Measurements from ENCODE around the gene THOP1.
"Not testable (repeated sequence)": the region's sequence is repeated elsewhere in the genome, so short reads cannot be mapped to it uniquely, and the experiment has no call there.

The THOP1 gene

GRCh38 chr19:2817237-2817829 is 32.0 kb downstream of the THOP1 start:
- not testable (repeated sequence) for DNase-seq (ENCODE audit: low read depth)

- DNase-seq (ENCODE audit: low read depth) = peak; percentile 97
These were observed 34.3 kb downstream of the THOP1 start, which contains the start of gene ZNF554 for GRCh38 chr19:2819540-2820111. Gene ZNF554 (plus strand): TSS chr19:2819868. CDS start chr19:2820072, 204 bp downstream.

GRCh38 chr19:2820112-2820702 is 34.9 kb downstream of the THOP1 start:
- no peak for DNase-seq (ENCODE audit: low read depth)

- no peak for DNase-seq (ENCODE audit: low read depth)
These were observed 37.5 kb downstream of the THOP1 start for GRCh38 chr19:2822846-2823245.

GRCh38 chr19:2823646-2824045 is 38.3 kb downstream of the THOP1 start:
- DNase-seq (ENCODE audit: low read depth) = no peak

- no peak for DNase-seq (ENCODE audit: low read depth)
These were observed 38.8 kb downstream of the THOP1 start for GRCh38 chr19:2824129-2824528.

GRCh38 chr19:2827022-2827421 is 41.7 kb downstream of the THOP1 start:
- DNase-seq (ENCODE audit: low read depth) = no peak

- DNase-seq (ENCODE audit: low read depth) = no peak
These were observed 42.7 kb downstream of the THOP1 start for GRCh38 chr19:2827840-2828489.

GRCh38 chr19:2834294-2834871 is 49.1 kb downstream of the THOP1 start:
- DNase-seq (ENCODE audit: low read depth) = no peak

- DNase-seq (ENCODE audit: low read depth) = no peak
These were observed 52.1 kb downstream of the THOP1 start for GRCh38 chr19:2837430-2837829.

GRCh38 chr19:2840794-2841791 is 55.8 kb downstream of the THOP1 start, which contains the start of gene ZNF555:
Gene ZNF555 (plus strand): TSS chr19:2841475. CDS start chr19:2841573, 98 bp downstream.
- DNase-seq (ENCODE audit: low read depth) = peak; percentile 99

- DNase-seq (ENCODE audit: low read depth) = no peak
These were observed 56.7 kb downstream of the THOP1 start for GRCh38 chr19:2841855-2842574.

- DNase-seq (ENCODE audit: low read depth) = no peak
These were observed 59.8 kb downstream of the THOP1 start for GRCh38 chr19:2845107-2845506.

- no peak for DNase-seq (ENCODE audit: low read depth)
These were observed 61.0 kb downstream of the THOP1 start for GRCh38 chr19:2846180-2846894.

- DNase-seq (ENCODE audit: low read depth) = no peak
These were observed 62.2 kb downstream of the THOP1 start for GRCh38 chr19:2847507-2847906.

GRCh38 chr19:2848616-2849015 is 63.3 kb downstream of the THOP1 start:
- DNase-seq (ENCODE audit: low read depth) = no peak

- no peak for DNase-seq (ENCODE audit: low read depth)
These were observed 65.1 kb downstream of the THOP1 start for GRCh38 chr19:2850256-2850925.

GRCh38 chr19:2852598-2852997 is 67.3 kb downstream of the THOP1 start:
- no peak for DNase-seq (ENCODE audit: low read depth)

GRCh38 chr19:2853015-2853606 is 67.8 kb downstream of the THOP1 start:
- DNase-seq (ENCODE audit: low read depth) = no peak
